Mucosa of descending colon (tissue), 3 donors: Measurements from ENCODE around the gene SMKR1. TPM values are rescaled to one million over a fixed set of nuclear protein-coding genes. Genes with fewer than 3 reads are reported as not detected.
A peak's percentile ranks its signal among the peaks of the same experiment; 100 is the strongest.
"Not testable (repeated sequence)": the region's sequence is repeated elsewhere in the genome, so short reads cannot be mapped to it uniquely, and the experiment has no call there.

Source experiments
- ATAC-seq: fragments of 200-7000 bp; cut with Tn5 transposase; one replicate; pipeline ENCODE4 v1.9.1; 2020; ENCODE audit warnings: mild to moderate bottlenecking, moderate library complexity
- DNase-seq, 3 donors: peaks; one replicate each; pipeline ENCODE4 v3.0.0-alpha.2; 2020
- H3K36me3 ChIP-seq: fragments of 200-600 bp; one replicate; pipeline ENCODE4 v1.8.0; 2021; ENCODE audit warnings: low read depth, mild to moderate bottlenecking
- H3K4me1 ChIP-seq: fragments of 200-600 bp; one replicate; pipeline ENCODE4 v1.8.0; 2021; ENCODE audit warnings: low read depth, mild to moderate bottlenecking
- H3K4me3 ChIP-seq: fragments of 200-600 bp; one replicate; pipeline ENCODE4 v1.8.0; 2021; ENCODE audit warnings: mild to moderate bottlenecking
- H3K9me3 ChIP-seq: fragments of 200-600 bp; one replicate; pipeline ENCODE4 v1.8.0; 2021; ENCODE audit warnings: mild to moderate bottlenecking
- CTCF ChIP-seq: fragments of 200-600 bp; IDR thresholded peaks from one replicate; pipeline ENCODE4 v1.8.0; 2022; ENCODE audit warnings: antibody characterized with exemption, mild to moderate bottlenecking
- intact Hi-C, 2 donors: fragments of 100-400 bp; cut with DNase I in 1 of 2; cut with micrococcal nuclease in 1 of 2; formaldehyde crosslinking; loops; one replicate each; pipeline versions ENCODE4 v1.11.0 to v1.11.1; 2022; cut with DNase I, micrococcal nuclease
- total RNA-seq, 3 donors: library from RNA; stranded (reverse); fragmentation: NEBNext Ultra II Directional in 2 of 3; extraction: Animal tissue kit (Norgen Biotek cat#: 25700) in 2 of 3; gene quantifications; one replicate each; pipeline versions ENCODE4 v1.2.1 to v1.2.4, GENCODE V29; 2021 to 2023
- donor health status: DM: no; HTN: no; CAD: no; lungs with moderate emphysema.
- donor health status: DM: no; HTN: no; CAD: no.
- donor health status: DM: no; HTN: yes; CAD: no.

The SMKR1 gene
- total RNA-seq, 3 donors from 2014 or later: not detected

GRCh38 chr7:129523924-129524323 is 21.6 kb downstream of the SMKR1 start:
- TF ChIP-seq CTCF: no peak
- DNase-seq: no peak
- Histone ChIP-seq H3K4me3 (no peak overlapping the region), H3K9me3 (no peaks in the 10 kb centered on the region), H3K4me1 (no peaks in the 10 kb centered on the region), H3K36me3 (no peaks in the 10 kb centered on the region)
- no peak for ATAC-seq
- intact Hi-C loops: no loop called here

- DNase-seq, intact Hi-C loops, ATAC-seq, H3K4me3 ChIP-seq, H3K36me3 ChIP-seq, H3K4me1 ChIP-seq, H3K9me3 ChIP-seq: not testable (repeated sequence)
Measured at GRCh38 chr7:129524405-129524804, 22.1 kb downstream of the SMKR1 start.

GRCh38 chr7:129525225-129525862 is 23.0 kb downstream of the SMKR1 start:
- TF ChIP-seq CTCF: no peak
- DNase-seq: no peak
- Histone ChIP-seq H3K4me1 (no peaks in the 10 kb centered on the region), H3K4me3 (no peak overlapping the region), H3K36me3 (no peaks in the 10 kb centered on the region), H3K9me3 (no peaks in the 10 kb centered on the region)
- intact Hi-C loops: no loop called here
- ATAC-seq: no peak

GRCh38 chr7:129529643-129530042 is 27.3 kb downstream of the SMKR1 start:
- ATAC-seq: no peak
- intact Hi-C loops: no loop called here
- H3K4me3 ChIP-seq: no peak overlapping the region
- H3K4me1 ChIP-seq: no peaks in the 10 kb centered on the region
- no peak for DNase-seq
- no peaks in the 10 kb centered on the region for H3K9me3 ChIP-seq
- no peaks in the 10 kb centered on the region for H3K36me3 ChIP-seq
- no peak for TF ChIP-seq CTCF

- DNase-seq (no peak), ATAC-seq (peak; percentile 27)
- H3K9me3 ChIP-seq: no peaks in the 10 kb centered on the region
- no peaks in the 10 kb centered on the region for H3K36me3 ChIP-seq
- no peak overlapping the region for H3K4me3 ChIP-seq
- intact Hi-C loops: no loop called here
- H3K4me1 ChIP-seq: no peaks in the 10 kb centered on the region
- no peak for TF ChIP-seq CTCF
Measured at GRCh38 chr7:129530795-129531391, 28.6 kb downstream of the SMKR1 start.

GRCh38 chr7:129531721-129532120 is 29.4 kb downstream of the SMKR1 start:
- DNase-seq (no peak), ATAC-seq (peak; percentile 18)
- H3K9me3 ChIP-seq: no peaks in the 10 kb centered on the region
- TF ChIP-seq CTCF: no peak
- intact Hi-C loops: no loop called here
- no peak overlapping the region for H3K4me3 ChIP-seq
- no peaks in the 10 kb centered on the region for H3K4me1 ChIP-seq
- no peaks in the 10 kb centered on the region for H3K36me3 ChIP-seq
